GM12801 (cell line): ENCODE measurements around the gene RPS24.

Experiments used
- CTCF ChIP-seq: IDR thresholded peaks from one replicate; pipeline ENCODE4 v1.5.1; 2011; ENCODE audit warnings: control low read depth; ENCODE audit not compliant: insufficient read length; ENCODE audit errors: extremely low read depth

RPS24 gene

GRCh38 chr10:78062296-78062695, 28.6 kb downstream of the RPS24 start:
- no peak for TF ChIP-seq CTCF

- TF ChIP-seq CTCF: no peak
These were observed 29.6 kb downstream of the RPS24 start for GRCh38 chr10:78063236-78063635.

GRCh38 chr10:78065611-78066010, 31.9 kb downstream of the RPS24 start:
- no peak for TF ChIP-seq CTCF

- TF ChIP-seq CTCF: no peak
These were observed 32.3 kb downstream of the RPS24 start for GRCh38 chr10:78066012-78066411.

GRCh38 chr10:78066728-78067430, 33.2 kb downstream of the RPS24 start:
- no peak for TF ChIP-seq CTCF

- no peak for TF ChIP-seq CTCF
These were observed 35.5 kb downstream of the RPS24 start for GRCh38 chr10:78069151-78069550.

GRCh38 chr10:78070726-78071125, 37.1 kb downstream of the RPS24 start:
- TF ChIP-seq CTCF: no peak
